DMS114 treated with DMSO at 0.1 percent for 48 hours (cell line): ENCODE measurements around the gene SMC1B.
"Not testable (repeated sequence)": the region's sequence is repeated elsewhere in the genome, so short reads cannot be mapped to it uniquely, and the experiment has no call there.

Source experiments
- DNase-seq: peaks from one replicate; lab custom pipeline; 2025; ENCODE audit not compliant: unreplicated experiment; lab: John Stamatoyannopoulos, UW

SMC1B gene

GRCh38 chr22:45303181-45303580 lies 110.2 kb downstream of the SMC1B start:
- no peak for DNase-seq

- no peak for DNase-seq
Measured at GRCh38 chr22:45302751-45303150, 110.6 kb downstream of the SMC1B start.

GRCh38 chr22:45298934-45299505 lies 114.4 kb downstream of the SMC1B start:
- DNase-seq, result no peak

GRCh38 chr22:45296628-45297297 lies 116.6 kb downstream of the SMC1B start:
- DNase-seq, result no peak

DNA sequence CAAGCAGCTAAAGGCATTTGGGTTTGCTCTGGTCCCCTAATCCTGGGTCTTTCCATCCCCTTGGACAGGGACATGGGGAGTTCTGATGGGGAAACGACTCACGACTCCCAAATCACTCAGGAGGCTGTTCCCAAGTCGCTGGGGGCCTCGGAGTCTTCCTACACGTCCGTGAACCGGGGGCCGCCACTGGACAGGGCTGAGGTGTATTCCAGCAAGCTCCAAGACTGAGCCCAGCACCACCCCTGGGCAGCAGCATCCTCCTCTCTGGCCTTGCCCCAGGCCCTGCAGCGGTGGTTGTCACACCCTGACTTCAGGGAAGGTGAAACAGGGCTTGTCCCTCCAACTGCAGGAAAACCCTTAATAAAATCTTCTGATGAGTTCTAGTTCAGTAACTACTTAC lies 117.9 kb downstream of the SMC1B start:
- DNase-seq, result no peak

GRCh38 chr22:45295004-45295403 lies 118.4 kb downstream of the SMC1B start:
- DNase-seq, result not testable (repeated sequence)
